GM13976 (cell line): ENCODE measurements around the gene PKIB.

Experiments used
- DNase-seq: peaks from one replicate; pipeline ENCODE4 v3.0.0; 2012; ENCODE audit warnings: low spot score
- CTCF ChIP-seq: IDR thresholded peaks from 2 replicates; pipeline ENCODE4 v1.5.1; 2012; ENCODE audit warnings: borderline replicate concordance, mild to moderate bottlenecking; ENCODE audit not compliant: insufficient read depth; ENCODE audit errors: extremely low read depth, missing control alignments, control extremely low read depth
- in situ Hi-C: fragments of 300-500 bp; cut with MboI; formaldehyde crosslinking; loops from one replicate; pipeline ENCODE4 v1.12.0; 2022; ENCODE audit warnings: low sequenced_read_pairs, mixed read lengths, inconsistent platforms; ENCODE audit not compliant: unreplicated experiment

PKIB gene

GRCh38 chr6:122604676-122605075, 5.5 kb upstream of the PKIB start:
- no peak for DNase-seq
- in situ Hi-C loops: no loop called here
- TF ChIP-seq CTCF: no peak

GRCh38 chr6:122610690-122611455, 668 bp downstream of the PKIB start:
- TF ChIP-seq CTCF: no peak
- in situ Hi-C loops: no loop called here
- peak; percentile 43 for DNase-seq

GRCh38 chr6:122612838-122613237, 2.6 kb downstream of the PKIB start:
- in situ Hi-C loops: no loop called here
- DNase-seq: no peak
- no peak for TF ChIP-seq CTCF

GRCh38 chr6:122614303-122614702, 4.1 kb downstream of the PKIB start:
- in situ Hi-C loops: no loop called here
- DNase-seq: no peak
- TF ChIP-seq CTCF: no peak

- no peak for DNase-seq
- TF ChIP-seq CTCF: no peak
- in situ Hi-C loops: no loop called here
These were observed 5.2 kb downstream of the PKIB start for GRCh38 chr6:122615409-122615808.

- TF ChIP-seq CTCF: no peak
- no peak for DNase-seq
- in situ Hi-C loops: no loop called here
These were observed 6.7 kb downstream of the PKIB start for GRCh38 chr6:122616877-122617276.
